Tibial nerve (tissue), 4 donors: ENCODE results near the gene HERC3. TPM values are rescaled to one million over a fixed set of nuclear protein-coding genes. Genes with fewer than 3 reads are reported as not detected.
A peak's percentile ranks its signal among the peaks of the same experiment; 100 is the strongest.

Source experiments
- DNase-seq, 2 donors: peaks; one replicate each; pipeline ENCODE4 v3.0.0-alpha.2; 2019; ENCODE audit warnings: low spot score in 2 of 2
- H3K27ac ChIP-seq, 4 donors: fragments of 200-600 bp; sonication (generic) in 3 of 4; one replicate each; pipeline ENCODE4 v1.5.1; 2017 to 2019; ENCODE audit warnings: mild to moderate bottlenecking in 1 of 4
- H3K27me3 ChIP-seq, 2 donors: fragments of 200-600 bp; sonication (generic) in 1 of 2; one replicate each; pipeline versions ENCODE4 v1.5.1 to v1.6.0; 2017 to 2019
- H3K36me3 ChIP-seq, 3 donors: fragments of 200-600 bp; sonication (generic); one replicate each; pipeline ENCODE4 v1.5.1; 2018 to 2019
- H3K4me1 ChIP-seq, 4 donors: fragments of 200-600 bp; sonication (generic) in 3 of 4; one replicate each; pipeline ENCODE4 v1.5.1; 2017 to 2019
- H3K4me3 ChIP-seq, 4 donors: fragments of 200-600 bp; sonication (generic) in 3 of 4; one replicate each; pipeline ENCODE4 v1.5.1; 2017 to 2019; ENCODE audit warnings: mild to moderate bottlenecking in 1 of 4, moderate library complexity in 1 of 4
- H3K9me3 ChIP-seq, 4 donors: fragments of 200-600 bp; sonication (generic) in 3 of 4; one replicate each; pipeline ENCODE4 v1.5.1; 2017 to 2019
- EP300 ChIP-seq, 2 donors: sonication (generic); formaldehyde crosslinking; IDR thresholded peaks; one replicate each; pipeline ENCODE4 v1.6.1; 2017; ENCODE audit warnings: antibody characterized with exemption in 2 of 2, mild to moderate bottlenecking in 1 of 2
- POLR2A ChIP-seq, 2 donors: fragments of 450-650 bp; IDR thresholded peaks; one replicate each; pipeline ENCODE4 v1.6.1; 2017; ENCODE audit warnings: antibody characterized with exemption in 2 of 2, mild to moderate bottlenecking in 2 of 2, moderate library complexity in 2 of 2
- WGBS, 2 donors: methylation state at CpG; one replicate each; pipeline ENCODE4 v1.1.5; 2018; 5-methylcytosine and 5-hydroxymethylcytosine counted together
- total RNA-seq, 4 donors: library from RNA; depleted of rRNA; stranded (reverse); fragments of >200 nt; gene quantifications; one replicate each; pipeline ENCODE4 v1.1.0, GENCODE V29; 2016
- TF ChIP-seq, protein P1 (sequence below), 5 experiments: fragments of 200-600 bp in 3 of 5; fragments of 450-650 bp in 2 of 5; sonication (generic) in 3 of 5; IDR thresholded peaks; one replicate each; pipeline ENCODE4 v1.5.1; 2016 to 2019; ENCODE audit warnings: antibody characterized with exemption in 5 of 5, mild to moderate bottlenecking in 3 of 5, moderate library complexity in 2 of 5

The HERC3 gene
- total RNA-seq, 4 donors from 2014 or later: 30.0 to 61.0 (median 42.0) TPM

- DNase-seq: no peak
- H3K4me1 ChIP-seq: peaks cover 2 to 80% (median 41%) of the 10 kb centered on the region in 4 donors
- H3K9me3 ChIP-seq: no peaks in the 10 kb centered on the region
- H3K36me3 ChIP-seq: peaks cover 0 to 4% (median 0%) of the 10 kb centered on the region in 3 donors
- no peak overlapping the region for H3K4me3 ChIP-seq
- TF ChIP-seq EP300 (IDR thresholded peaks at IDR 0.05) (no peak), POLR2A (IDR thresholded peaks at IDR 0.05) (no peak)
- TF ChIP-seq, protein P1, sequence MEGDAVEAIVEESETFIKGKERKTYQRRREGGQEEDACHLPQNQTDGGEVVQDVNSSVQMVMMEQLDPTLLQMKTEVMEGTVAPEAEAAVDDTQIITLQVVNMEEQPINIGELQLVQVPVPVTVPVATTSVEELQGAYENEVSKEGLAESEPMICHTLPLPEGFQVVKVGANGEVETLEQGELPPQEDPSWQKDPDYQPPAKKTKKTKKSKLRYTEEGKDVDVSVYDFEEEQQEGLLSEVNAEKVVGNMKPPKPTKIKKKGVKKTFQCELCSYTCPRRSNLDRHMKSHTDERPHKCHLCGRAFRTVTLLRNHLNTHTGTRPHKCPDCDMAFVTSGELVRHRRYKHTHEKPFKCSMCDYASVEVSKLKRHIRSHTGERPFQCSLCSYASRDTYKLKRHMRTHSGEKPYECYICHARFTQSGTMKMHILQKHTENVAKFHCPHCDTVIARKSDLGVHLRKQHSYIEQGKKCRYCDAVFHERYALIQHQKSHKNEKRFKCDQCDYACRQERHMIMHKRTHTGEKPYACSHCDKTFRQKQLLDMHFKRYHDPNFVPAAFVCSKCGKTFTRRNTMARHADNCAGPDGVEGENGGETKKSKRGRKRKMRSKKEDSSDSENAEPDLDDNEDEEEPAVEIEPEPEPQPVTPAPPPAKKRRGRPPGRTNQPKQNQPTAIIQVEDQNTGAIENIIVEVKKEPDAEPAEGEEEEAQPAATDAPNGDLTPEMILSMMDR (IDR thresholded peaks at IDR 0.05): no peak
- H3K27ac ChIP-seq: peak overlapping the region in 3 of 4 donors; percentile 31 to 80 (median 80)
- no peaks in the 10 kb centered on the region for H3K27me3 ChIP-seq
- WGBS, 2 donors: 92 to 95% methylated on average over 1 of the region's 1 CpG
These were observed 21.8 kb downstream of the HERC3 start for GRCh38 chr4:88614058-88614457.

GRCh38 chr4:88616275-88617150, 24.2 kb downstream of the HERC3 start:
- no peaks in the 10 kb centered on the region for H3K9me3 ChIP-seq
- H3K36me3 ChIP-seq: peaks cover 0 to 4% (median 0%) of the 10 kb centered on the region in 3 donors
- no peak overlapping the region for H3K4me3 ChIP-seq
- H3K4me1 ChIP-seq: peaks cover 0 to 59% (median 22%) of the 10 kb centered on the region in 4 donors
- no peak for DNase-seq
- no peak for TF ChIP-seq EP300 (IDR thresholded peaks at IDR 0.05)
- TF ChIP-seq POLR2A (IDR thresholded peaks at IDR 0.05): no peak
- TF ChIP-seq, protein P1 (IDR thresholded peaks at IDR 0.05): no peak
- H3K27me3 ChIP-seq: no peaks in the 10 kb centered on the region
- 73% methylated on average over 4 of the region's 4 CpGs for WGBS, 2 donors
- peak overlapping the region in 1 of 4 donors; percentile 47 for H3K27ac ChIP-seq

GRCh38 chr4:88618782-88619485, 26.7 kb downstream of the HERC3 start:
- Histone ChIP-seq H3K27ac (no peak overlapping the region), H3K27me3 (no peaks in the 10 kb centered on the region), H3K36me3 (peaks cover 0 to 25% (median 0%) of the 10 kb centered on the region in 3 donors), H3K9me3 (peaks cover 0 to 5% (median 0%) of the 10 kb centered on the region in 4 donors), H3K4me3 (no peak overlapping the region), H3K4me1 (peaks cover 0 to 36% (median 4%) of the 10 kb centered on the region in 4 donors)
- no peak for DNase-seq
- TF ChIP-seq, protein P1 (IDR thresholded peaks at IDR 0.05): no peak
- no peak for TF ChIP-seq POLR2A (IDR thresholded peaks at IDR 0.05)
- TF ChIP-seq EP300 (IDR thresholded peaks at IDR 0.05): no peak
- WGBS, 2 donors: 82 to 87% methylated on average over 3 of the region's 3 CpGs

- no peak overlapping the region for H3K27ac ChIP-seq
- no peak for DNase-seq
- WGBS, 2 donors: 59 to 67% methylated on average over 1 of the region's 1 CpG
- peaks cover 0 to 26% (median 3%) of the 10 kb centered on the region in 4 donors for H3K4me1 ChIP-seq
- H3K4me3 ChIP-seq: no peak overlapping the region
- H3K9me3 ChIP-seq: peaks cover 0 to 13% (median 0%) of the 10 kb centered on the region in 4 donors
- H3K27me3 ChIP-seq: no peaks in the 10 kb centered on the region
- TF ChIP-seq, protein P1 (IDR thresholded peaks at IDR 0.05): no peak
- TF ChIP-seq POLR2A (IDR thresholded peaks at IDR 0.05) (no peak), EP300 (IDR thresholded peaks at IDR 0.05) (no peak)
- H3K36me3 ChIP-seq: peaks cover 0 to 33% (median 0%) of the 10 kb centered on the region in 3 donors
These were observed 27.7 kb downstream of the HERC3 start for GRCh38 chr4:88619971-88620370.
